Parathyroid adenoma (tissue), 2 donors: ENCODE results near the gene DCLK1.

Source experiments
- H2AFZ ChIP-seq: fragments of 300-600 bp; sonication (generic); one replicate; pipeline ENCODE4 v1.7.0; 2017; ENCODE audit warnings: antibody characterized with exemption, mild to moderate bottlenecking
- H3K27ac ChIP-seq: fragments of 300-600 bp; sonication (generic); one replicate; pipeline ENCODE4 v1.7.0; 2017
- H3K27me3 ChIP-seq: fragments of 300-600 bp; sonication (generic); one replicate; pipeline ENCODE4 v1.7.0; 2017; ENCODE audit warnings: low read length; ENCODE audit not compliant: control insufficient read depth, insufficient read depth
- H3K36me3 ChIP-seq: fragments of 300-600 bp; sonication (generic); one replicate; pipeline ENCODE4 v1.7.0; 2017; ENCODE audit warnings: low read length; ENCODE audit not compliant: control insufficient read depth, insufficient read depth
- H3K4me1 ChIP-seq: fragments of 300-600 bp; sonication (generic); one replicate; pipeline ENCODE4 v1.7.0; 2017; ENCODE audit warnings: control low read depth
- H3K4me2 ChIP-seq: fragments of 300-600 bp; sonication (generic); one replicate; pipeline ENCODE4 v1.7.0; 2017; ENCODE audit warnings: low read length
- H3K4me3 ChIP-seq: fragments of 300-600 bp; sonication (generic); one replicate; pipeline ENCODE4 v1.7.0; 2017; ENCODE audit warnings: low read depth, low read length
- H3K79me2 ChIP-seq: fragments of 300-600 bp; sonication (generic); one replicate; pipeline ENCODE4 v1.7.0; 2017; ENCODE audit warnings: control low read depth
- H3K9ac ChIP-seq: fragments of 300-600 bp; sonication (generic); one replicate; pipeline ENCODE4 v1.7.0; 2017; ENCODE audit warnings: mild to moderate bottlenecking
- H3K9me3 ChIP-seq: fragments of 300-600 bp; sonication (generic); one replicate; pipeline ENCODE4 v1.7.0; 2017; ENCODE audit warnings: low read length; ENCODE audit not compliant: control insufficient read depth
- CTCF ChIP-seq: fragments of 300-600 bp; sonication (generic); IDR thresholded peaks from one replicate; pipeline ENCODE4 v1.7.0; 2017; ENCODE audit warnings: antibody characterized with exemption, mild to moderate bottlenecking
- donor health status: primary hyperparathyroidism.

Gene DCLK1

DNA sequence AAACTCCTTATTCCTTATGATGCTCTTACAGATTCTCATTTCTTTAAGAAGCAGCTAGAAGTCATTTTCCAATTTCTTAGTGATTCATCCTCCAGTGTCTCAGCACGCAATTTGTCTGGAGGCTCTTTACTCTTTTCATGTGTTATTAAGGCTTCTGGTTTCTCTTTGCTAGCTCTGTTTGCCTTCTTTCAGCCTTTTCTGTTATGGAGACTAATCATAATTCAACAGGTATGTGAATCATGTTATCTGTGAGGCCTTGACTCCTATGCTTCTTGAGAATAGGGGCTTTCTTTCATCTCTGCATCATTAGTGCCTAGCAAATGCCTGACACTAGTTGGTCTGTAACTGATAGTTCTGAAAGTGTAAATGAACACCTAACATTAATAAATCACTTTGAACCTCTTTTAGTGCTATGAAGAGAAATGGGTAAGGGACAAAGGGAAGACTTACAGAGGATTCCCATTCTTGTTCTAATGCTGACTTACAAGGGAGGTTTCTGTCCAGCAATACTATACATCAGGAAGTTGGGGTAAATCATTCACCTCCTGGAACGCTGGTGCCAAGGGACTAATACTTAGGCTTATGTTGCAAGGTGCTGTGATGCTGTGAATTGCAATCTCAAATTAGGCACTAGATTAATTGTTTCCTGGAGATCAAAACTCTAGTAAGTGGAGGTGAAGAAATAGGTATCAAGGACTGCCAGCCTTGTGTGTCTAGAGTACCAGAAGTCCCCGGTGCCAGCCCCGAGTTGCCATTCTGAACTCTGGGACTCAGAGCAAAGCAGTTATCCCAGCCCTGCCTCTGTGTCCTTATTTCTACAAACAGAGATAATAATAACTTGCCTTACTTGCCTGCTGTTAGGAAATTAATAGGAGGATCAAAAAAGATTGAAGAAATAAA, 265.6 kb downstream of the DCLK1 start:
- H3K4me2 ChIP-seq, result no peak overlapping the region
- TF ChIP-seq CTCF, result no peak
- no peak overlapping the region for H3K9ac ChIP-seq
- no peaks in the 10 kb centered on the region for H3K36me3 ChIP-seq
- no peak overlapping the region for H2AFZ ChIP-seq
- no peaks in the 10 kb centered on the region for H3K79me2 ChIP-seq
- no peaks in the 10 kb centered on the region for H3K4me1 ChIP-seq
- no peak overlapping the region for H3K4me3 ChIP-seq
- no peaks in the 10 kb centered on the region for H3K27me3 ChIP-seq
- H3K9me3 ChIP-seq, result no peaks in the 10 kb centered on the region
- H3K27ac ChIP-seq, result no peak overlapping the region

DNA sequence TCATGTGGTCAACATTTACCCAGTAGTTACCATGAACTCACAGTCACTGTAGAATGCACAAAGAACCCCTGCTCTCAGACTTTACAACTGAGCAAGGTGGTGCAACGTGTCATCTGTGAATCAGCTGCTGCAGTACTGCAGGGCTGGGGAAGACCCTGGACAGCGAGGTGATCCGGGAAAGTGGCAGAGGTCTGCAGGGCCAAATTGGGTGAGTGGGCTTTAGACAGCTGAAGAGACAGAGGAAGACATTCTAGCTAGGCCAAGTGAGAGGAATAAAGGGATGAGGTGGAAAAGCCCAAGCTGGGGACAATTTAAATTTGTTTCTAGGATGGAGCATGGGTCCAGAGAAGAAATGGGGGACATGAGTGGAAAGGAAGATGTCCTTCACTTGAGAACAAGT, 270.5 kb downstream of the DCLK1 start:
- Histone ChIP-seq H3K4me3 (no peak overlapping the region), H3K36me3 (no peaks in the 10 kb centered on the region), H3K4me1 (no peaks in the 10 kb centered on the region), H3K4me2 (no peak overlapping the region), H3K9me3 (no peaks in the 10 kb centered on the region), H2AFZ (no peak overlapping the region), H3K27me3 (no peaks in the 10 kb centered on the region), H3K27ac (no peak overlapping the region), H3K79me2 (no peaks in the 10 kb centered on the region), H3K9ac (no peak overlapping the region)
- no peak for TF ChIP-seq CTCF

GRCh38 chr13:35859981-35860380, 271.2 kb downstream of the DCLK1 start:
- Histone ChIP-seq H3K79me2 (no peaks in the 10 kb centered on the region), H3K4me1 (no peaks in the 10 kb centered on the region), H3K27me3 (no peaks in the 10 kb centered on the region), H2AFZ (no peak overlapping the region), H3K4me2 (no peak overlapping the region), H3K36me3 (no peaks in the 10 kb centered on the region), H3K4me3 (no peak overlapping the region), H3K27ac (no peak overlapping the region), H3K9ac (no peak overlapping the region), H3K9me3 (no peaks in the 10 kb centered on the region)
- TF ChIP-seq CTCF, result no peak

DNA sequence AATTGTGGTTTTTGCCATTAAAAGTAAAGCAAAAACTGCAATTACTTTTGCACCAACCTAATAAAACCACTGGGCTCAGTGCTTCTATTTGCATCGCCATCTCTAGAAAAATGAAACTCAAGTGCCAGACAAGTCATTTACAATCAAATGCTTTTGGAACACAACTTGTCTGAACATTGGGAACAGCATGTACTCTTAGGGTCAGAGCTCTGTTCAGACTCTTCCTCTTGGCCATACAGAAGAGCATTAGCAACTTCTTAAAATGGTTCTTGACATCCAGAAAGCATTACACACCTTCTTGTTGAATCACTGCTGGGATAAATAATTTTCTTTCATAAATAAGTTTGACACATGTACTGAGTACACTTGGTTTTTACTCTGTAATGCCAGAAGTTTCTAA, 272.5 kb downstream of the DCLK1 start:
- H3K36me3 ChIP-seq, result no peaks in the 10 kb centered on the region

More for the DNA sequence above, 272.5 kb downstream of the DCLK1 start:
- H3K4me1 ChIP-seq, result no peaks in the 10 kb centered on the region
- no peak overlapping the region for H3K4me2 ChIP-seq
- no peaks in the 10 kb centered on the region for H3K27me3 ChIP-seq
- no peak overlapping the region for H3K4me3 ChIP-seq
- no peak overlapping the region for H3K27ac ChIP-seq
- no peak overlapping the region for H2AFZ ChIP-seq
- no peaks in the 10 kb centered on the region for H3K9me3 ChIP-seq
- H3K79me2 ChIP-seq, result no peaks in the 10 kb centered on the region
- H3K9ac ChIP-seq, result no peak overlapping the region
- no peak for TF ChIP-seq CTCF
